D721Med (cell line): ENCODE data around the gene WLS.

Experiments
- DNase-seq: peaks from one replicate; pipeline ENCODE4 v3.0.0; 2011; ENCODE audit warnings: low spot score; ENCODE audit not compliant: insufficient read length
- FAIRE-seq: peaks from 2 replicates; lab custom pipeline; 2011; peaks lifted over from hg19 to GRCh38; lab: Jason Lieb, UNC
- TF ChIP-seq, protein P1 (sequence below): IDR thresholded peaks from 2 replicates; pipeline ENCODE4 v1.5.1; 2012; ENCODE audit warnings: mild to moderate bottlenecking, control low read depth; ENCODE audit not compliant: insufficient read depth; ENCODE audit errors: missing control alignments

WLS gene

DNA sequence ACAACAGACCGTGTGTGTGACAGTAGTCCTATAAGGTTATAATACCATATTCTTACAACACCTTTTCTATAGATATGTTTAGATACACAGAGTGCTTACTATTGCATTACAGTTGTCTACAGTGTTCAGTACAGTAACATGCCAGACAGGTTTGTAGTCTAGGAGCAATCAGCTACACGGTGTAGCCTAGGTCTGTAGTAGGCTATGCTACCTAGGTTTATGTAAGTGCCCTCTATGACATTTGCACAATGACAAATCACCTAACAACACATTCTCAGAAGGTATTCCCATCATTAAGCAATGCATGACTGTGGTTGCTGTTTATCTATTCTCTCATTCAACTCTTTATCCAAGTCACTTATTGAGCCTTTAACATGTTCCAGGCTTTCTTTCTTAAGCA, 1.8 kb upstream of the WLS start:
- no peak for DNase-seq
- FAIRE-seq, result no peak
- TF ChIP-seq, protein P1, sequence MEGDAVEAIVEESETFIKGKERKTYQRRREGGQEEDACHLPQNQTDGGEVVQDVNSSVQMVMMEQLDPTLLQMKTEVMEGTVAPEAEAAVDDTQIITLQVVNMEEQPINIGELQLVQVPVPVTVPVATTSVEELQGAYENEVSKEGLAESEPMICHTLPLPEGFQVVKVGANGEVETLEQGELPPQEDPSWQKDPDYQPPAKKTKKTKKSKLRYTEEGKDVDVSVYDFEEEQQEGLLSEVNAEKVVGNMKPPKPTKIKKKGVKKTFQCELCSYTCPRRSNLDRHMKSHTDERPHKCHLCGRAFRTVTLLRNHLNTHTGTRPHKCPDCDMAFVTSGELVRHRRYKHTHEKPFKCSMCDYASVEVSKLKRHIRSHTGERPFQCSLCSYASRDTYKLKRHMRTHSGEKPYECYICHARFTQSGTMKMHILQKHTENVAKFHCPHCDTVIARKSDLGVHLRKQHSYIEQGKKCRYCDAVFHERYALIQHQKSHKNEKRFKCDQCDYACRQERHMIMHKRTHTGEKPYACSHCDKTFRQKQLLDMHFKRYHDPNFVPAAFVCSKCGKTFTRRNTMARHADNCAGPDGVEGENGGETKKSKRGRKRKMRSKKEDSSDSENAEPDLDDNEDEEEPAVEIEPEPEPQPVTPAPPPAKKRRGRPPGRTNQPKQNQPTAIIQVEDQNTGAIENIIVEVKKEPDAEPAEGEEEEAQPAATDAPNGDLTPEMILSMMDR, result no peak

DNA sequence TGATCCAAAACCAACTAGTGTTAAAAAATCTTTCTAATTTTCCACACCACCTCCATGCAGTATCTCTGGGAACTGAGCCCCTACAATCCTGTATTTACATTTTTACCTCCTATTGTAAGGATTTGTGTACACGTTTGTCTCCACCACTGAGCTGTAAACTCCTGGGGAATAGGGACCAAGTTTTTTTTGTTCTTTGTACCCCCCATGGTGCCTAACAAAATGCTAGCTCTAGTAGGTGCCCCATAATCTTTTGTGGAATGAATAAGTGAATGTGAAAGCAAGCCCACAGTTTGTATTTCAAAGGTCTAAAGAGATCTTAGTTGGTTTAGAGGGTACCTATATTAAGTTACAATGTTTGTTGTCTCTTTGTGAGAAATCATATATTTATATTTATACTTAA, 879 bp upstream of the WLS start:
- TF ChIP-seq, protein P1, result no peak
- FAIRE-seq (no peak), DNase-seq (no peak)

GRCh38 chr1:68231627-68232288, 565 bp downstream of the WLS start:
- TF ChIP-seq, protein P1, result no peak
- DNase-seq, result no peak
- no peak for FAIRE-seq

DNA sequence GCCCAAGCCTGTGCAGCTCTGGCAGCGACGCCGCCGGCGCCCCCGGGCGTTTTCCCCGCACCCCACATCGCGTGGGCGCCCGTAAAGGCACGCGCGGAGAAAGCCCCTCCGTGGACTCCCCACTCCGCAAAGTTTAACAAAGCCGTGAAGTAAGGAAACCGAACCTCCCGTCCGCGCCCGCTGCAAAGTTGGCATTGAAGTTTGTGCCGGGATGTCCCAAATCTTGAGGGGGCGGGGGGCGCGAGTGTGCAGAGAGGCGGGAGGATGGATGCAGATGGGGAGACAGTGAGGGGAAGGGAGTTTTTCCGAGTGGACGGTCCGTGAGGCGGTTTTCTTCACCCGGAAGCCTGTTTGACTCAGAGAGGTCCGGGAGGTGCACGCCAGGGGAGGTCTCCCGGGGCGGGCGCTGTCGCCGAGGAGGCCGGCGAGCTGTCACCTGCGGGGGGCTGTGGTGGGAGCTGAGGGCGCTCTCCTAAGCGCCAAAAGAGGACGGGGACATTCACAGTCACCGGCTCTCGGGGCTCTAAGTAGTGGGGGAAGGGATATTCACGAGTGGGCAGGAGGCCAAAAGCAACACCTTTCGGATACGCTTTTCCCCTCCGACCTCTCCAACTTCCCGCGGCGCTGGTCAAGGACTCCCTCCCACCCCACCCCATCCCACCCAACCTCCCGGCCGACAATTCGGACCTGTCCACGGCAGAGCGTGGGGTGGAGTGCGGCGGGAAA, 1.3 kb downstream of the WLS start:
- FAIRE-seq (no peak), DNase-seq (no peak)
- TF ChIP-seq, protein P1, result no peak

- FAIRE-seq (no peak), DNase-seq (no peak)
- TF ChIP-seq, protein P1, result no peak
Observed at GRCh38 chr1:68230484-68230802, 1.9 kb downstream of the WLS start.

DNA sequence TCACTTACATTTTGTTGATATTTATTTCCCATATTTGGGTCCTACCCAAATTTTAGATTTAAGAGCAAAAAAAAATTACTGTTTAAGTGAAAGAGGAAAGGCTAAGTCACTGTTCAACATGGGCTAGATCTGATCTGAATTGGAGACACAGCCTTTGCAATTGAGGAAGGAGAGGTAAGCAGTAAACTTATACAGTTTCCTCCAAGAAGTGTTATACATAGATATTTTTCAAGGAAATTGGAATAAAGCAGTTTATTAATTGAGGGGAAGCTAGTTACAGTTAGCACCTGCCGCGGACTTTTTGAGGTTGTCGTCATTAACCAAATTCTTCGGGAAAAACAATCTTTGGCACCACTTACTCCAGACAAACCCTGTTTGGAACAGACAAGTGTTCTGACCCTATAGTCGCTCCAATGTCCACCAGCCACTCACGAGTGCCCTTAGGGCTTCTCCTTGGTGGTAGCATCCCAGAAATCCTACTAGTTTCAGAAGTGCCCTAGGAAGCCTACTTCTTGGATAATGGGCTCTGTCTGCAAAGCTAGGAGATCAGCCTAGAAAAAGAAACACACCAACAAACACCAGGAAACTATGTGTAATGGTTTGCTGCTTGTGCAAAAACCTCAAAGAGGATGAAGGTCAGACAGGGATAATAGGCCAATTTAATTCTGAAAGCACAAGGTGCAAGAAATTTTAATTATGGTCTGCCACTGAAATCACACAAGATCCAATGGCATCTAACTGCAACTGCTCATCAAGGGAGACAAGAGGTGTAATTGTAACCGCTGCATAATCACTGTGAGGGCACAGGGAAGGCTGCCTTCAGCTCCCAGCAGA, 2.5 kb downstream of the WLS start:
- TF ChIP-seq, protein P1, result no peak
- DNase-seq (no peak), FAIRE-seq (no peak)
